ENCODE data around the gene ZBTB20. TPM values are rescaled to one million over a fixed set of nuclear protein-coding genes. Genes with fewer than 3 reads are reported as not detected.

ZBTB20 gene
- total RNA-seq, 1 experiment from 2014 or later: 0.10 TPM

DNA sequence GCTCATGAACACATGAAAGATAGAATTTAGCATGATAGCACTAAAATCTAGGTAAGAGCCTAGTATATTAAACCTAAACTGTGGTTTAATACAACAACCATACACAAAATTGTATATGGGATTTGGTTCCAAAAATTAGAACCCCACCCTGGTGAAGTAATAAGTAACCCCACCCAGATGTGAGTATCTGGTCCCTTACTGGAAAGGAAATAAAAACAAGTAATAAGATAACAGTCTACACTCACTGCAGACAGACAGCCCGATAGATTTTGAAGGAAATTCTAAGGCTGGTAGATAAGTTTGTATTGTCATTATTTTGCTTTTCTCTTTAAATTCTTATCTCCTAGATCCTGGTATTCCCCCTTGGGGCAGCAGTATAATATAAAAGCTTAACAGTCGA lies 184.9 kb downstream of the ZBTB20 start:
- in situ Hi-C loops (cut with HindIII; ENCODE audit: low sequenced_read_pairs): no loop called here
- no peak for DNase-seq (ENCODE audit: low spot score)

- DNase-seq (ENCODE audit: low spot score): no peak
- in situ Hi-C loops (cut with HindIII; ENCODE audit: low sequenced_read_pairs): no loop called here
Observed at GRCh38 chr3:114958930-114959329, 188.2 kb downstream of the ZBTB20 start.

- DNase-seq (ENCODE audit: low spot score): no peak
- in situ Hi-C loops (cut with HindIII; ENCODE audit: low sequenced_read_pairs): no loop called here
Observed at GRCh38 chr3:114953800-114954199, 193.3 kb downstream of the ZBTB20 start.

DNA sequence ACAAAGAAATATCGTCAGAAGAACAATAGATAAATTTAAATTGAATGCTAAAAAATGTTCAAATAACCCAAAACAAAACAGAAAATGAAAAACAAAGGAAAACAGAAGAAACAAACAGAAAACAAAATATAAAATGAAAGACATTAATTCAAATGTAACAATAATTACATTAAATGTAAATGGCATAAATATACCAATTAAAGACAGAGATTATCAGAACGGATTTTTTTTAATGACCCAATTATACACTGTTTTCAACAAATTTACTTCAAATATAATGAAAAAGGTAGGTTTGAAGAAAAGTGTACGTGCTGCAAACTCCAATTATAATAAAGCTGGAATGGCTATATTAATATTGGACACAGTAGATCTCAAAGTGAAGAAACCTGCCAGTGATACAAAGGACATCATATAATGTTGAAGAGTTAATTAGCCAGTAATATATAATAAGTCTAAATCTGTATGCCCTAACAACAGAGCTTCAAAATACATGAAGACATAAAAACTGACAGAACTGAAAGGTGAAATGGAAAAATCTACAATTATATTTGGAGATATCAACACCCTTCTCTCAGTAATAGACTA lies 193.8 kb downstream of the ZBTB20 start:
- no peak for DNase-seq (ENCODE audit: low spot score)
- in situ Hi-C loops (cut with HindIII; ENCODE audit: low sequenced_read_pairs): no loop called here

GRCh38 chr3:114942773-114943172 lies 204.3 kb downstream of the ZBTB20 start:
- no peak for DNase-seq (ENCODE audit: low spot score)
- in situ Hi-C loops (cut with HindIII; ENCODE audit: low sequenced_read_pairs): no loop called here

GRCh38 chr3:114941626-114942309 lies 205.3 kb downstream of the ZBTB20 start:
- no peak for DNase-seq (ENCODE audit: low spot score)
- in situ Hi-C loops (cut with HindIII; ENCODE audit: low sequenced_read_pairs): no loop called here

GRCh38 chr3:114939920-114940319 lies 207.2 kb downstream of the ZBTB20 start:
- in situ Hi-C loops (cut with HindIII; ENCODE audit: low sequenced_read_pairs): no loop called here
- peak; percentile 33 for DNase-seq (ENCODE audit: low spot score)

GRCh38 chr3:114933407-114933806 lies 213.7 kb downstream of the ZBTB20 start:
- in situ Hi-C loops (cut with HindIII; ENCODE audit: low sequenced_read_pairs): no loop called here

DNA sequence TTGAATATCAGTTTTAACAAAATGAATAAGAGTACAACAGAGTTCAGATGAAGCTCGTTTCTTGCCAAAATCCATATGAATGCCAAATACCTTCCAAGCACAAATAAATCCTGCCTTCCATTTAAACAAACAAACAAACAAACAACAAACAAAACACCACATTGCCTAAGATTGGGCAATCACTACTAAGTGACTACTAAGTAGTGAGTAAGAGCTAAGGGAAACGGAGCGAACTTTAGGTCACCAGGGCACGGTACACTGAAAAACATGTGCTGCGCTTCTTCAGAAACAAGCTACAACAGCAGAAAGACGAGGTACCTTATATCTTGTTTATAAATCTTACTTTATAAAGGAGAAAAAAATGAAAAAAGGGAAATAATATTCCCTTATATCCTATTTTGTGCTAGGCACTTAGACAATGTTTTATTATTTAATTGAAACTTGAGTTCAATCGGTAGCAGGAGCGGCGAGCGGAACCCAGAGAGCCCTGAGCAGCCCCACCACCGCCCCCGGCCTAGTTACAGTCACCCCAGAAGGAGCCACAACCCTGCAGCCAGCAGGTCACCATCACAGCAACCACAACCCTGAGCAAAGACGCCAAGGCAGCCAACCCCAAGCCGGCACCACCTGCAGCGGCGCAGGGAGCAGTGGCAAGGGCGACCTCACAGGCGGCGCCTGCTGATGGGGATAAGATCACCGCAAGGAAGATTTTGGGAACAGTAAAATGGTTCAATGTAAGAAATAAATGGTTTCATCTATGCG lies 216.9 kb downstream of the ZBTB20 start:
- in situ Hi-C loops (cut with HindIII; ENCODE audit: low sequenced_read_pairs): no loop called here
- DNase-seq (ENCODE audit: low spot score): no peak

More at GRCh38 chr3:114933407-114933806, 213.7 kb downstream of the ZBTB20 start:
- no peak for DNase-seq (ENCODE audit: low spot score)

DNA sequence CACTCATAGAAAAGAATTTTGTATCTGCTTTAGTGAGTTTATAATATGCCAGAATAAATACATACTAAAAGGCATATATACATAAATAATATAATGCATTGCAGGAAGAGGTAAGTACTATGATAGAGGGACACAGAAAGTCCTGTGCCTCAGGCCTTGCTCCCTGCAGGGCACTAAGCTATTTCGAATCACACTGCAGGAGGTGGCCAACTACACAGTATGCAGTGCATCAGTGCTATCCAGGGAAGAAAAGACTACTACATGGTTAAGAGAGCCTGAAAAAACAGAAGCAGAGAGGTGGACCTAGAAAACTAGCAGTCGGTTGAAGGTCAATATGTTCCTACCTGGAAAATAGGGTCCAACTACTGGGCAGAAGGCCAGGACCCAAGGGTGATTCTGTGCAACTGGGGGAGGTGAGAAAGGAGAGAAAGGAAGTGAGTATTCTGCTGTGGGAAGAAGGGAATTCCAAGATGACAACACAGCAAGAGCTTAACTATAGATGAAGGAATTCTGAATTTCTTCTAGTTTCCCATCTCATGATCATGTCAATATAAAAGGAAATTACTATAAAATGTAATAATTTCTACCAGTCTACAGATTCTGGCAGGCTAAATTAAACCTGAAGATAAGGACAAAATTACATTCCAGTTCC lies 218.0 kb downstream of the ZBTB20 start:
- DNase-seq (ENCODE audit: low spot score): peak; percentile 28
- in situ Hi-C loops (cut with HindIII; ENCODE audit: low sequenced_read_pairs): no loop called here

GRCh38 chr3:114904633-114905032 lies 242.5 kb downstream of the ZBTB20 start:
- in situ Hi-C loops (cut with HindIII; ENCODE audit: low sequenced_read_pairs): no loop called here
- DNase-seq (ENCODE audit: low spot score): no peak

DNA sequence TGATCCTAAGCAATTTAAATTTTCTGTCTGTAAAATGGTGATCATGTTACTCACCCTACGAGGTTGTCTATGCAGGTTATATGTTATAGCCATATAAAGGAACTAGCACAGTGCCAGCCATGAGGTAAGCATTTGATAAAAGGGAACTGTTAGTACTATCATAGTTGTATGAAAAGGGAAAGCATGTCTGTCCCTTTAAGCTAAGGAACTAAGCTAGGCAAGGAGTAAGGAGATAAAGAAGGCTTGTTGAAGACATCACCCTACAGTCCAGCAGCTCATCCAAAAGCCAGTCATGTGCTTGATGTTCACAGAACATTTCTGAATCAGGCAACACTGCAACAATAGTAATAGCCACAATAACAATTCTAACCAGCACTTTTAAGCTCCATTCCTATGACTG lies 243.9 kb downstream of the ZBTB20 start:
- DNase-seq (ENCODE audit: low spot score): no peak
- in situ Hi-C loops (cut with HindIII; ENCODE audit: low sequenced_read_pairs): no loop called here

DNA sequence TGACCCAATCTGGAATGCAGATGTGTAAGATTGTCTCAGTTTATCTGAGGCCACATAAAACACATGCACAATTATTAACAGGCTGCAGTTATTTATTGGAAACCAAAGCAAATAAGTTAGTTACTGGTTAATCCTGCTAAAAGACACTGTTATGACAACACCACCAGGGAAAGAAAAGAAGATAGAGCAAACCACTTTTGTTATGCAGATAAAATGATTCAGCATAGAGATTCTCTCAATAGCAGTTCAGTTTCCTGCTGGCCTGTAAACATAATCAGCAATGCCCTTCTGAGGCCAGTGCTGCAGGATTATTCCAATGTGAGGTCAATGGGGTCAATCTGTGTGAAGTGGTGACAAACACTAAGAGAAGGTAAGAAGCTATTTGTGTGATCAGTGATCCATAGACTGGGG lies 244.4 kb downstream of the ZBTB20 start:
- in situ Hi-C loops (cut with HindIII; ENCODE audit: low sequenced_read_pairs): no loop called here
- DNase-seq (ENCODE audit: low spot score): no peak

DNA sequence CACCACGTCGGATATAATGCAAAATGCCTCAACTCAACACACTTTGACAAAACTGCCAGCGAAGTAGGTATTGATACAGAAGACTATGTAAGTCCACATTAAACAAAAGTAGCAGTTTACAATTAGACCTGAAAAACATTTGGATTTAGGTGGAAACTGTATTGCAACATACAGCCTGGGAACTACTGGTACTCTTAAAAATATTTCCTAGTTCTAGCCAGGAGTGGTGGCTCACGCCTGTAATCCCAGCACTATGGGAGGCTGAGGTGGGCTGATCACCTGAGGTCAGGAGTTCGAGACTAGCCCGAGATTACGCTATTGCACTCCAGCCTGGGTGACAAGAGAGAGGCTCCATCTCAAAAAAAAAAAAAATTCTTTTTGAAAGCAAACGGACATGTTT lies 246.2 kb downstream of the ZBTB20 start:
- in situ Hi-C loops (cut with HindIII; ENCODE audit: low sequenced_read_pairs): no loop called here
- DNase-seq (ENCODE audit: low spot score): no peak

DNA sequence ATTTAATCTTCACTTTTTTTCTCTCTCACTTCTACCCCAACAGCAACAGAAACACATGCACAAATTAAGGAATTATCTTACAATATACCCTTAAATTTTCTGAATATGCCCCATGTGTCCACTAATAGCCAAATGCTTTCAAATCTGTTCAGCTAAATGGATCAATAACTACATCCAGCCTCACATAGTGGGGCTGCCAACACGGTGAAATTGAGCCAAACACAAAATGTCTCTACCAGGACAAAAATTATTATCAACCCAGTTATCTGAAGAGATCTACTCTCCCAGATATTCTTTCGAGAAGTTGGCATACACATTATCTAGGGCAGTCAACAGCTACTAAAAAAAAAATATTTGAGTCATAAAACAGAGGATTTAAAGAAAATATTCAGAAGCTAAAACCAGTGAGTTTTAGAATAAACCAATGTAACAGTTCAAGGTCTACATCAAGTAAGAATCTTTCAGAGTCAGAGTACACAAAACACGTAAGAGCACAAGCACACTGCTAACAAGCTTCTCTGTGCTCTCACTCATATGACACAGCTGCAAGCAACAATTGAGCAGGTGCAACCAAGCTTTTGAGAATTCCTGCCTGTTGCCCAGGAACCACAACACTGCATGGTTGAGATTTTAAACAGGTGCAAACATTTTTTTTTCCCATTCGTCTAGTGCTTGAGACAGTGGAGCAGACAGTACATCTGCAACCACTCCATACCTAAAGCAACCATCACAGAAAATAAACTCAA lies 247.7 kb downstream of the ZBTB20 start:
- DNase-seq (ENCODE audit: low spot score): peak; percentile 88
- in situ Hi-C loops (cut with HindIII; ENCODE audit: low sequenced_read_pairs): no loop called here

- in situ Hi-C loops (cut with HindIII; ENCODE audit: low sequenced_read_pairs): no loop called here
- no peak for DNase-seq (ENCODE audit: low spot score)
Observed at GRCh38 chr3:114896978-114897377, 250.1 kb downstream of the ZBTB20 start.

DNA sequence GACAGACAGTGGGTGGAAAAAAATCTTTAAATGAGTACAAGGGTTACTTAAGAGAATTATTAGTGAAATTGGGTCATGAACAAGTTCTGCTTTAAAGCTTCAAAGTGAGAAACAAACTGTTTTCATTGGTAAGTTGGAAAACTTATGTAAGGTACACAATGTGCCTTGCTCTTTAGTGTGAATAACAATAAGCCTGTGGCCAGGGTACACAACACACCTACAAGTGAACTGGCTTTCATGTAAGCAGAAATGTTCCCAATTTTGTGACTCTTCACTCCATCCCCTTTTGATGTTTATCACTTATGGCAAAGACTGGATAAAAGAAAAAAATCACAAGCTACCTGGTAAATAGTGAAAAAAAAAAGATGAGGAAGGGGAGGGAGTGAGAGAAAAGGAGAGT lies 253.7 kb downstream of the ZBTB20 start:
- in situ Hi-C loops (cut with HindIII; ENCODE audit: low sequenced_read_pairs): no loop called here

DNA sequence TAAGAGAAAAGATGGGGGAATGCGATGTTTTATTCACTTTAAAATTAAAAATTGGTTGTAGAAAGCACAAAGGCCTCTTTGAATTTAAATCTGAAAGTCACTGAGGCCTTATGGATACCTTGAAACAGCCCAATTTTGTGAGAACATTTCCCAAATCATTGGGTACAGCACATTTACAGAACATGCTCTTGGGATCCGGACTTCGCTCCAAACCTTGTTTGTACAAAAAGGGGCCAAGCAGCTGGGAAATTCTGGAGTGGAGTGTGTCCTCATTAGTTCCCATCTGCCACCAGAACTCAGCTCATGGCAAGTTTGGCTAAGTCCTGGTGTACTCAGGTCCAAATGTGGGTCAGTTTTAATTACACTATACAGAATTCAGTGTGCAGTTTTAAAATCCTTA lies 254.2 kb downstream of the ZBTB20 start:
- DNase-seq (ENCODE audit: low spot score): peak; percentile 98

More for the DNA sequence above, 253.7 kb downstream of the ZBTB20 start:
- DNase-seq (ENCODE audit: low spot score): peak; percentile 70

More for the DNA sequence above, 254.2 kb downstream of the ZBTB20 start:
- in situ Hi-C loops (cut with HindIII; ENCODE audit: low sequenced_read_pairs): no loop called here

Data from G401 (cell line).